PC-3 (cell line): Measurements from ENCODE around the gene LITAF. TPM values are rescaled to one million over a fixed set of nuclear protein-coding genes. Genes with fewer than 3 reads are reported as not detected.

Source experiments
- ATAC-seq: fragments of 200-7000 bp; cut with Tn5 transposase; 2 replicates; pipeline ENCODE4 v1.9.1; 2020; ENCODE audit warnings: mild to moderate bottlenecking, moderate library complexity
- BruUV-seq: library from RNA; stranded (reverse); fragments of 400-500 nt; replicated peaks from 2 replicates; lab custom pipeline; 2021; lab: Mats Ljungman, UMichigan
- CTCF ChIA-PET: fragments of 300-600 bp; sonication (Branson Sonifier 250); formaldehyde crosslinking; loops from one replicate; lab custom pipeline; 2022; ENCODE audit warnings: antibody characterized with exemption; lab: Charles Lee
- POLR2A ChIA-PET: fragments of 300-600 bp; sonication (Branson Sonifier 250); formaldehyde crosslinking; loops from one replicate; lab custom pipeline; 2022; ENCODE audit warnings: antibody characterized with exemption; ENCODE audit not compliant: unreplicated experiment; lab: Charles Lee
- DNase-seq: peaks from one replicate; pipeline ENCODE4 v3.0.0-alpha.2; 2015
- H2AFZ ChIP-seq: fragments of 300-600 bp; sonication (generic); 2 replicates; pipeline ENCODE4 v1.6.0; 2016; ENCODE audit warnings: antibody characterized with exemption, low read length
- H3F3A ChIP-seq: fragments of 300-600 bp; sonication (generic); one replicate; pipeline ENCODE4 v1.6.0; 2017; ENCODE audit warnings: antibody characterized with exemption, low read length, control low read depth, mild to moderate bottlenecking; ENCODE audit not compliant: unreplicated experiment
- H3K27ac ChIP-seq: fragments of 300-600 bp; sonication (generic); 2 replicates; pipeline ENCODE4 v1.5.1; 2016; ENCODE audit warnings: mild to moderate bottlenecking, low read length
- H3K27me3 ChIP-seq: fragments of 300-600 bp; sonication (generic); 2 replicates; pipeline ENCODE4 v1.6.1; 2016; ENCODE audit warnings: low read length, mixed read lengths
- H3K36me3 ChIP-seq: fragments of 300-600 bp; sonication (generic); 2 replicates; pipeline ENCODE4 v1.6.1; 2016; ENCODE audit warnings: low read depth, mixed run types, low read length, mixed read lengths
- H3K4me1 ChIP-seq: fragments of 300-600 bp; sonication (generic); 2 replicates; pipeline ENCODE4 v1.5.1; 2016; ENCODE audit warnings: low read length; ENCODE audit not compliant: insufficient read depth
- H3K4me2 ChIP-seq: fragments of 300-600 bp; sonication (generic); 2 replicates; pipeline ENCODE4 v1.6.0; 2016; ENCODE audit warnings: low read length
- H3K4me3 ChIP-seq: fragments of 300-600 bp; sonication (generic); 2 replicates; pipeline ENCODE4 v1.5.1; 2016; ENCODE audit warnings: mild to moderate bottlenecking, low read length, mixed read lengths
- H3K79me2 ChIP-seq: fragments of 300-600 bp; sonication (generic); 2 replicates; pipeline ENCODE4 v1.6.1; 2017; ENCODE audit warnings: low read length, mixed read lengths
- H3K9ac ChIP-seq: fragments of 300-600 bp; sonication (generic); 2 replicates; pipeline ENCODE4 v1.6.0; 2016; ENCODE audit warnings: mild to moderate bottlenecking, low read length
- H3K9me2 ChIP-seq: fragments of 300-600 bp; sonication (generic); replicated peaks from 2 replicates; pipeline ENCODE4 v1.6.1; 2016; ENCODE audit warnings: mixed run types, low read length, mixed read lengths
- H3K9me3 ChIP-seq: fragments of 300-600 bp; sonication (generic); 2 replicates; pipeline ENCODE4 v1.6.1; 2016; ENCODE audit warnings: low read length, mixed read lengths
- H4K20me1 ChIP-seq: fragments of 300-600 bp; sonication (generic); 2 replicates; pipeline ENCODE4 v1.6.1; 2016; ENCODE audit warnings: low read length, mixed read lengths
- EZH2 ChIP-seq: fragments of 300-600 bp; sonication (generic); IDR thresholded peaks from one replicate; pipeline ENCODE4 v1.6.1; 2017; ENCODE audit warnings: antibody characterized with exemption, mild to moderate bottlenecking, low read length; ENCODE audit not compliant: unreplicated experiment
- EZH2phosphoT487 ChIP-seq: fragments of 300-600 bp; sonication (generic); IDR thresholded peaks from 2 replicates; pipeline ENCODE4 v1.6.1; 2018; ENCODE audit warnings: mild to moderate bottlenecking, antibody characterized with exemption, low read length, borderline replicate concordance
- intact Hi-C: fragments of 100-400 bp; cut with micrococcal nuclease; formaldehyde crosslinking; loops from 2 replicates; pipeline ENCODE4 v1.9.0; 2023
- total RNA-seq: library from RNA; depleted of rRNA; stranded (reverse); fragments of >200 nt; gene quantifications from 2 replicates; pipeline ENCODE4 v1.2.3, GENCODE V29; 2014
- TF ChIP-seq, protein P1 (sequence below): fragments of 300-600 bp; sonication (generic); conservative IDR thresholded peaks from 2 replicates; pipeline ENCODE4 v1.5.1; 2017; ENCODE audit warnings: antibody characterized with exemption, low read depth, mild to moderate bottlenecking, low read length

Gene LITAF
- total RNA-seq, 1 experiment from 2014 or later, result 13.1 TPM

- no peak overlapping the region for H3K9ac ChIP-seq
- ChIA-PET CTCF (no interaction called here), POLR2A (no interaction called here)
- H3K4me3 ChIP-seq, result no peak overlapping the region
- BruUV-seq, result no TSS peak
- no peak overlapping the region for H3K27ac ChIP-seq
- H4K20me1 ChIP-seq, result no peaks in the 10 kb centered on the region
- H3K27me3 ChIP-seq, result no peaks in the 10 kb centered on the region
- no peak for TF ChIP-seq EZH2
- TF ChIP-seq EZH2phosphoT487, result no peak
- TF ChIP-seq, protein P1, sequence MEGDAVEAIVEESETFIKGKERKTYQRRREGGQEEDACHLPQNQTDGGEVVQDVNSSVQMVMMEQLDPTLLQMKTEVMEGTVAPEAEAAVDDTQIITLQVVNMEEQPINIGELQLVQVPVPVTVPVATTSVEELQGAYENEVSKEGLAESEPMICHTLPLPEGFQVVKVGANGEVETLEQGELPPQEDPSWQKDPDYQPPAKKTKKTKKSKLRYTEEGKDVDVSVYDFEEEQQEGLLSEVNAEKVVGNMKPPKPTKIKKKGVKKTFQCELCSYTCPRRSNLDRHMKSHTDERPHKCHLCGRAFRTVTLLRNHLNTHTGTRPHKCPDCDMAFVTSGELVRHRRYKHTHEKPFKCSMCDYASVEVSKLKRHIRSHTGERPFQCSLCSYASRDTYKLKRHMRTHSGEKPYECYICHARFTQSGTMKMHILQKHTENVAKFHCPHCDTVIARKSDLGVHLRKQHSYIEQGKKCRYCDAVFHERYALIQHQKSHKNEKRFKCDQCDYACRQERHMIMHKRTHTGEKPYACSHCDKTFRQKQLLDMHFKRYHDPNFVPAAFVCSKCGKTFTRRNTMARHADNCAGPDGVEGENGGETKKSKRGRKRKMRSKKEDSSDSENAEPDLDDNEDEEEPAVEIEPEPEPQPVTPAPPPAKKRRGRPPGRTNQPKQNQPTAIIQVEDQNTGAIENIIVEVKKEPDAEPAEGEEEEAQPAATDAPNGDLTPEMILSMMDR, result no peak
- no peaks in the 10 kb centered on the region for H3K79me2 ChIP-seq
- peaks cover 5% of the 10 kb centered on the region for H3K4me1 ChIP-seq
- no peak overlapping the region for H3K4me2 ChIP-seq
- ATAC-seq (no peak), DNase-seq (no peak)
- intact Hi-C loops, result no loop called here
- H3K9me3 ChIP-seq, result no peaks in the 10 kb centered on the region
- H2AFZ ChIP-seq, result no peak overlapping the region
- no peaks in the 10 kb centered on the region for H3K36me3 ChIP-seq
- no peaks in the 10 kb centered on the region for H3K9me2 ChIP-seq
- H3F3A ChIP-seq, result no peaks in the 10 kb centered on the region
These were observed 48.5 kb upstream of the LITAF start for GRCh38 chr16:11635113-11635652.

- Histone ChIP-seq H4K20me1 (no peaks in the 10 kb centered on the region), H3K9me2 (no peaks in the 10 kb centered on the region), H2AFZ (no peak overlapping the region), H3F3A (no peaks in the 10 kb centered on the region), H3K4me2 (no peak overlapping the region), H3K79me2 (no peaks in the 10 kb centered on the region), H3K36me3 (no peaks in the 10 kb centered on the region), H3K4me3 (no peak overlapping the region), H3K4me1 (no peaks in the 10 kb centered on the region), H3K27me3 (no peaks in the 10 kb centered on the region), H3K9me3 (no peaks in the 10 kb centered on the region), H3K27ac (no peak overlapping the region), H3K9ac (no peak overlapping the region)
- ATAC-seq (no peak), DNase-seq (no peak)
- ChIA-PET CTCF (no interaction called here), POLR2A (no interaction called here)
- TF ChIP-seq EZH2phosphoT487, result no peak
- TF ChIP-seq EZH2, result no peak
- TF ChIP-seq, protein P1, result no peak
- intact Hi-C loops, result no loop called here
- BruUV-seq, result no TSS peak
These were observed 47.6 kb upstream of the LITAF start for GRCh38 chr16:11634312-11634711.

- no peak for DNase-seq
- no peak overlapping the region for H3K27ac ChIP-seq
- intact Hi-C loops, result no loop called here
These were observed 46.4 kb upstream of the LITAF start for GRCh38 chr16:11633113-11633512.

More at GRCh38 chr16:11633113-11633512, 46.4 kb upstream of the LITAF start:
- no peaks in the 10 kb centered on the region for H3K36me3 ChIP-seq
- ChIA-PET CTCF (no interaction called here), POLR2A (no interaction called here)
- H3F3A ChIP-seq, result no peaks in the 10 kb centered on the region
- H4K20me1 ChIP-seq, result no peaks in the 10 kb centered on the region
- H3K79me2 ChIP-seq, result no peaks in the 10 kb centered on the region
- TF ChIP-seq EZH2phosphoT487 (no peak), EZH2 (no peak)
- no peaks in the 10 kb centered on the region for H3K9me3 ChIP-seq
- no TSS peak for BruUV-seq
- H3K4me3 ChIP-seq, result no peak overlapping the region
- H3K4me1 ChIP-seq, result peaks cover 4% of the 10 kb centered on the region; the same call in 1 of the 2 replicates
- ATAC-seq, result no peak
- H3K27me3 ChIP-seq, result no peaks in the 10 kb centered on the region
- no peak overlapping the region for H3K9ac ChIP-seq
- no peak overlapping the region for H2AFZ ChIP-seq
- H3K9me2 ChIP-seq, result no peaks in the 10 kb centered on the region
- no peak overlapping the region for H3K4me2 ChIP-seq
